HG02763 (cell line): Measurements from ENCODE around the gene TEX28.

Experiments
- ATAC-seq: cut with Tn5 transposase; IDR thresholded peaks from one replicate; pipeline ENCODE4 v1.9.1; 2021; ENCODE audit warnings: mild to moderate bottlenecking, moderate library complexity; ENCODE audit not compliant: unreplicated experiment

TEX28 gene, protein sequence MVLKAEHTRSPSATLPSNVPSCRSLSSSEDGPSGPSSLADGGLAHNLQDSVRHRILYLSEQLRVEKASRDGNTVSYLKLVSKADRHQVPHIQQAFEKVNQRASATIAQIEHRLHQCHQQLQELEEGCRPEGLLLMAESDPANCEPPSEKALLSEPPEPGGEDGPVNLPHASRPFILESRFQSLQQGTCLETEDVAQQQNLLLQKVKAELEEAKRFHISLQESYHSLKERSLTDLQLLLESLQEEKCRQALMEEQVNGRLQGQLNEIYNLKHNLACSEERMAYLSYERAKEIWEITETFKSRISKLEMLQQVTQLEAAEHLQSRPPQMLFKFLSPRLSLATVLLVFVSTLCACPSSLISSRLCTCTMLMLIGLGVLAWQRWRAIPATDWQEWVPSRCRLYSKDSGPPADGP

DNA sequence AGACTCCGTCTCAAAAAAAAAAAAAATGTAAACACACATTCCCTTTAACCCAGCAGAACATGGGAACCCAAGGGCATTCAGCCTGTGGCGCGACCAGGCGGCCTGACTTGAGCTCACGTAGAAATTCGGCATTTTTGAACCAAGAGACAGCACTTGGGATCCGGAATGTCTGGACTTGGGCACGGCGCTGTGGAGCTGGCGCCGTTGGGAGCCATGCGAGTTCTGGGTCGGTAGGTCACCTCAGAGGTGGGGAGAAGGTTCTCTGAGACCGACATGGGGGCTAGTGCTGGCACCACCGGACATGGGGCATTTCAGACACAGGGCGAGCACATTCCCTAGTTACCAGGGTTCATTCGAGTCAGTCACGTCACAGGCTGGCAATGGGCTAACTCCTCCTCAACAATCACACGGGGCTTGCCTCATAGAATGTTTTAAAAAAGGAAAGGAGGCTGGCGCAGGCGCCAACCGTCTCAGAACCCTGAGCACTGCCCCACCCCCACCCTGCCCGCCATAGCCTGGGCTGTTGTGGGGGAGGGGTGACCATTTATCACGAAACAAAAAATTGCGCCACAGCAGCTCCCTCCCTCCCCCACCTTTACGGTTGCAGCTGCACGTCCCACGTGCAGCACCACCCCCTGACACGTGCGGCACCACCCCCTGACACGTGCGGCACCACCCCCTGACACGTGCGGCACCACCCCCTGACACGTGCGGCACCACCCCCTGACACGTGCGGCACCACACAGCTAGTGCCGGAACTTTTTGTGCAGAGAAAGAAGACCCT lies at the start of gene TEX28:
Gene TEX28 (minus strand): TSS at position 334 of the 784 bp plus-strand sequence. CDS start 3,007 bp downstream, outside the sequence.
- ATAC-seq: no peak

DNA sequence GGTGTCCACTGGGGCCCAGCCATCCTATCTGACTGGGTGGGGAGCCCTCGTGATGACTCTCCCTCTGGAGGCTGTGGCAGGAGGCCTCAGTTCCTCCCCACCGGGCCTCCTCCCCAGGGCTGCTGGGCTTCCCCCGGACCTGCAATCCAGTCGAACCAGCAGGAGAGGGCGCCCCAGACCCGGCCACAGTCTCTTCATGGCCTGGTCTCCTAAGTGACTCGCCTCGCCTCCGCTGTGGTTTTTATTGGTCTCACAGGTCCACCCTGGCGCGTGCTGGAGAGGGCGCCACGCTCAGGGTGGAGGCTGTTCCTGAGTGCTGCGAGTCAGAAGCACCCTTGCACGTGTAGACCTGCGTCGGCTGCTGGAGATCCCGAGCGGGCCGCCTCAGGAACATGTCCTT lies 48.7 kb upstream of the TEX28 start:
- ATAC-seq: peak; percentile 27

DNA sequence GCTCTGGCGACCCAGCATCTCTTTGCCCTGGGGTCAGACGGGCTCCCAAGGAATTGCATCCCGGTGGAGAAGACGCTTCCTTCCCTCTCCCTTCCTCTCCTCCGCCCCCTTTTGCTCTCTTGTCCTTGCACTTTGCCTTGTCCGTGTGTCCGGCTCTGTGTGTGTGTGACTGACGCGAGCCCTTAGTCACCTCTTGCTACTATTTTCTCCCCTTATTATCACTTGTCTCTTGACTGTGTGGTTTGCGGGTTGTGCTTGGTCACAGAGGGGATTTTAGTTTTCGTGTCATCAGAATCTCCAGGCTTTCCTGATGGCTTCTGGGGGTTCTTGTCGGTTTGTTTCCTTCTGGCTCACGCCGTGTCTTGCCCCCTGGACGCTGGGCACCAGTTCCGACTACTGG lies 48.1 kb upstream of the TEX28 start:
- ATAC-seq: peak; percentile 13

DNA sequence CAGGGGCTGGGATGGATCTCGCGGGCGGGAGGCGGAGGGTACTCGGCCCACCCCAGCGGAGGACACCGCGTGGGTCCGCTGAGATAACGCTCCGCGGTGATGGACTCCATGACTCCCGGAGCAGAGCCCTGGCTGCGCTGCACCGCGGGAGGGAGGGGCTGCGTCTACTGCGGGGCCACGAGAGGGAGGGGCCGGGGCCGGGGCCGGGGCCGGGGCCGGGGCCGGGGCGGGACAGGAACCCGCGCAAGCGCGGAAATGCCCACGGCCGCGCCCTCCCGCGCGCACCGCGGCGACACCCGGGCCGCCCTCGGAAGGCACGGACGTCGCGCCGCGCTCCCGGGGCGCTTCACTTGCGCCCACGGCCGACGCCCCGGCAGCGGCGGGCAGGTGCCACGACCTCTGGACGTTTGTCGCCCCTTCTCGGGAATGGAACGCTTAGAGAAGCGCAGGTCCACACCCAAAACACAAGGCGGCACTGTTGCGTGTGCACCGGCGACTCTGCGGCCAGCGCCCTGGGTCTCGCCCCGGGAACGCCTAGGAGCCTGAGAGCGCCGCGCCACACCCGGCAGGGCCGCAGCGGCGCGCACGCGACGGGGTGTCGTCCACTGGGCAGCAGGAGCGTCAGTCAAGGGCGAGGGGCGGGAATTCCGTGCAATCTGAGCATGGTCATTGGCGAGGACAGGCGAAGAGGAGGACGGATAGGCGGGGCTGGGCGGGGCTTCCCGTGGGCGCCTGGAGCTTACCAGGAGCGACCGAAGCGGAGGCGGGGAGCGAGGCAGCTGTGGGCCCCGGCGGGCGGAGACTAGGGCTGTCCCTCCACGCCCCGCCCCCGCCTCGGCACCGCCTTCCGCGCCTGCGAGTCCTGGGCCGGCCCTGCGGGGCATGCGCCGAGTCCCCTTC lies 46.7 kb upstream of the TEX28 start:
- peak; percentile 67 for ATAC-seq

DNA sequence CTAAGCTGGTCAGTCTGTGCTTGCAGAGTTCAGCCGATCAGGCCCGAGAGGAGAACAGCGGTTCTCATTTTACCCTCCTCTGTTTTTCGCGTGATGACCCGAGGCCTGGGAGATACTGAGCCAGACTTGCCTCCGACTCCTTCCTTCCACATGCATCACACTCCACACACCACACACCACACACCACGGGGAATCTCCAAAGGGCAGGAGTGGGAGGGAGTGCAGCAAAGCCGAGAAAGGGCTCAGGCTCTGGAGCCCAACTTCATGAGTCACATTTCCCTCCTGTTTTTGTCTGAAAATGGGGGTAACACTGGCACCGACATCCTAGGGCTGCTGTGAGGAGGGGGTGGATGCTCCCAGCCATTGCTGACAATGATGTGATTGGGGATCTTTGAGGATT lies 39.6 kb upstream of the TEX28 start:
- no peak for ATAC-seq

DNA sequence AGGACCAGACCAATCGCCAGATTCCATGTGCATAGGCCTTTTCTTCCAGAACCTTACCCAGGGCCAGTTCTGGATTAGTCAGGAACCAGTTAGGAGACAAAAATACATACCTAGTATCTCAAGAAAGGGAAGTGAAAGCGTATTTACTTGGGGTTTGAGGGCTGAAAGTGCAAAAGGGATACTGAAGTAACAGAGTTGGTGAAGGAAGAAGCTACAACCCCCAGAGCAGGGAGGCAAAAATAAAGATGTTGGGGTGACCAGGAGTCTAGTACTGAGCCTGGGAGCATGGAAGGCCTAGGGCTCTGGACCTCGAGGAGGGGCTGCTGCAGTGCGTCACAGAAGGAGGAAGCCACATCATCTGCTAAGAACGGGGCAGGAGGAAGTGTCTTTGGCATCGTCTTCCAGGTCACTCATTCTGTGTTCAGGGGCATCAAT lies 38.9 kb upstream of the TEX28 start:
- ATAC-seq: no peak

DNA sequence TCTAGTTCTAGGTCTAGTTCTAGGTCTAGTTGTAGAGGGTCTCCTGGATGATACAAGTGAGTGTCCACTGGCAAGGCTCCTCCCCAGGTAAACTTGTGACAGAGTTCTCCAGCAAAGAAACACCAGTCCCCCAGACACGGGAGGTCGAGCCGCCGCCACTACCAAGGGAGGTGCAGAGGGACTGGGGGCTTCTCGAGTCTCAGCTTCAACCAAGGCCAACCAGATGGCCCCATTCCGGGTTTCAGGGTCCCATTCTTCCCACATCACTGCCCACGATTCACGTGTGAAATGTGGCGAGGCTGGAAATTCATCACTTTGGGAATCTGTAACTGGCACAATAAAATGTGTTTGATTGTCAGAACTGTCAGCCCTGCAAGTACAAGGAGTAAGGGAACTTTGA lies 38.2 kb upstream of the TEX28 start:
- ATAC-seq: no peak

DNA sequence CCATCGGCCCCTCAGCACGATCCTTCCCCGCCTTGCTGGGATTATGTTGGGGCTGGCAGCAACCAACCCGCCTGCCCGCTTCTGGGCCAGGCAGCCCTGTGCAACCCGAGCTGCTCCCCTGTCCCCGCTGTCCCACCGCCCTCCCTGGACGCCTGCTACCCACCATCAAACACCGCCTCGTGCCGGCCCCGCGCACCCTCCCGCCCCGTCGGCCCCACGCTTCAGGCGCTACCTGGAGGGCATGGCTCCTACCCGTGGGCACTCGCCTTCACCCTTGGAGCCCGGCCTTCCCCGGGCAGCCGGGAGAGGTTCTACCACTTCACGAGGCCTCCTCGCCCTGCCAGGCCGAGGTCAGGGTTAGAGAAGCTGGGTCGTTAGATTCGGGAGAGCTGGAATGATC lies 37.6 kb upstream of the TEX28 start:
- ATAC-seq: no peak

DNA sequence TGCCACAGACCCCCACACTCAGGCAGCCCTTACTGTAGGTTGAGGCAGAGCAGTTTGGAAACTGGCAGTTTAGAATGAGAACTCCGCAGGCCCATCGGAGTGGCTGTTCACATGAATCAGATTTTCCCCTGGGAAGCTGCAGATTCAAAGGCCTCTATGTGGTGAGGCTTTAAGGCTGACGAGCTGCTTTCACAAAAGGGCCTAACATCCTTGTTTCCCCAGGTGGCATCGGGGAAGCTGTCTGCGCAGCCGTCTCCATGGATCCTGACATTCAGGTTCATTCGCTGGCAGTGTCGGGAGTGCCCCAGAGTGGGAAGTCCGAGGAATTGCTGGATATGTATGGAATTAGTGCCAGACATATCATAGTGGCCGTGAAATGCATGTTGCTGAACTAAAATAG lies 34.4 kb upstream of the TEX28 start:
- ATAC-seq: no peak

DNA sequence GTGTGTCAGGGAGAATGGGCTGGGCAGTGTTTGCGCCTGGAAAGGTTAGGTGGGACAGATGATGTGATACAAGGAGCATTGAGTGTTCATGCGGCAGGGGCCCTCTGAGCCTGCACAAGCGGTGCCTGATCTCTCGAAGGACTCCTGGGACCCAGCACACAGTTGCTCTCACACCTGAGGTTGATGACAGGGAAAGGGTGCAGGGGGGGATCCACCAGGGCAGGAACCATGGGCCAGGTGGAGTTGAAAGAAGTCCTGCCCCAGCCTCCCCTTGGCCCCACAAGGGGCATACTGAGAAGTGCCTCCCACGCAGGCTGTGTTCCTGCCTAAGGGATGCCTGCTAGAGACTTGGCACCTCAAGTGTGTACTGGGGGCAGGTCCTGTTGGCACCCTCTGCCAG lies 33.7 kb upstream of the TEX28 start:
- no peak for ATAC-seq

DNA sequence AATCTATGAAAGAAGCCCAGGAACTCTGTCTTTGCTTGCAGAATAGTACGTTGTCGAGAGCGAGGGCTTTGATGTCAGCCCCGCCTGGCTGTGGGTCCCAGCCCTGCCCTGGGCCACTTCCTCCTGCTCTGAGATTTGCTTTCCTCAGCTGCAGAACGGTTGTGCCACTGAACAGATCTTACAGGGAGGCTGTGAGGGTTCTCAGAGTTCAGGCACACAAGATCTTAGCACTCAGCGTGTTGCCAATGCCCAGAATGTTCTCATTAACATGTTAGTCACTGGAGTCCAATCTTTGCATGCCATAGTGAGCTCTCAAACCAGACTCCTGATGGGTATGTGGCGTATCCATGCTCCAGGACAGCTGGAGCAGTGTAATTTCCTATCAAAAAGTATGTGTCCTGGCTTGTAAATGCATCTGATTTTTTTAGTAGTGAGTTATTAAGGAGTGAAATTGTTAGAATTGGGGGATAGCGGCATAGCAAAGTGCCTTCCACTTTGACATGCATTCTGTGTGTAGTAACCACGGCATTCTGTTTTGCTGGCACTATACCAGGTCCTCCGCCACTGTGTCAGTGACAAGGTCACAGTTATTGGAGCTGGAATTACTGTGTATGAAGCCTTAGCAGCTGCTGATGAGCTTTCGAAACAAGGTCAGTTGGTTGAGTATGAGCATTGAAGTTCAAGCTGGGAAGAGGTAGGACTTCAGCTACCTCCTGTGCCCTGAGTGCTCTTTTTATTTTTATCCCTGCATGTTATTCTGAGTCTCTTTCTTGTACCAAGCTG lies 32.3 kb upstream of the TEX28 start:
- no peak for ATAC-seq

DNA sequence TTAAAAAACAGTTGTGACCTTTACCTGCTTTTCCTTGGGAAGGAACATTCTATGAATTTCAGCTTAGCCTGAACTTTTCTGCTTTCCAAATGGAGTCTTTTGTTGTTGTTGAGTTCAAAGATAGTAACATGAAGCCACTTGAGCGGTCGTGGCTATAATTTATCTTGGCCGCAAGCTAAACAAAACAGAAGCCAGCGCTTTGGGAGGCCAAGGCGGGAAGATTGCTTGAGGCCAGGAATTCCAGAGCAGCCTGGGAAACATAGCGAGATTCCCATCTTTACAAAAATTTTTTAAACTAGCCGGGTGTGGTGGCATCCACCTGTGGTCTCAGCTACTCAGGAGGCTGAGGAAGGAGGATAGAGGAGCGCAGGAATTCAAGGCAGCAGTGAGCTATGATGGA lies 30.6 kb upstream of the TEX28 start:
- ATAC-seq: no peak

DNA sequence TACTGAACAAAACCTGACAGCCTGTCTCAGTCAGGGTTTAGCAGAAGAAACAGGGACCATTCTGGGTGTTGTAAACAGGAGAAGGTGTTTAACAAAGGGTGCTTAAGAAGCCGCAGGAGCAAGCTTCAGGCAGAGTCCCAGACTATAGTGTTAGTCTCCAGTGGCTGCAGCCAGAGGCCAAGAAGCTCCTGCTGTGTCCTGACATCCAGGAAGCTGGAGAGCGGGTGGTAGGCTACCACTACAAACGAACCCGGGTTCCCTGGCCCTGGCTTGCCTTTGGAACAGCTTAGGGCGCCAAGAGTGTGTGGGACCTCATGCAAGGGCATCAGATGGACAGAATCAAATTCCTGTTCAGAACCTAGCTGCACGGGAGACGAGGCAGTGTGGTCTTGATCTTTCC lies 28.6 kb upstream of the TEX28 start:
- ATAC-seq: no peak

DNA sequence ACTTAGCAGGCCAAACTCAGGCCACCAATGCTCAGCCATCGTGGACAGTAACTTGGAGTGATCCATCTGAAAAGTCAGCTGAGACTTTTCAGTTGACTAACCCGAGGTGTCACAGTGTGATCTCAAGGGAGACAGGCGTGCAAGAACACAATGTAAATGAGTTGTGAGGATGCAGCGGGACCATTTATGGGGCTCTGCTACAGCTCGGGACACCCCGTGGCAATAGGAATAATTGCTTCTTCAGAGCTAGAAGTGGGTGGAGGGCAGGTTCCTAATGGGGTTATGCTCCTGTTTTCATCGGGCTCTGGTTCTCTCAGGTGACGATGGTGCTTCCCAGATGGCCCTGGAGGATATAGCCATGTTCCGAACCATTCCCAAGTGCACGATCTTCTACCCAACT lies 28.0 kb upstream of the TEX28 start:
- no peak for ATAC-seq

DNA sequence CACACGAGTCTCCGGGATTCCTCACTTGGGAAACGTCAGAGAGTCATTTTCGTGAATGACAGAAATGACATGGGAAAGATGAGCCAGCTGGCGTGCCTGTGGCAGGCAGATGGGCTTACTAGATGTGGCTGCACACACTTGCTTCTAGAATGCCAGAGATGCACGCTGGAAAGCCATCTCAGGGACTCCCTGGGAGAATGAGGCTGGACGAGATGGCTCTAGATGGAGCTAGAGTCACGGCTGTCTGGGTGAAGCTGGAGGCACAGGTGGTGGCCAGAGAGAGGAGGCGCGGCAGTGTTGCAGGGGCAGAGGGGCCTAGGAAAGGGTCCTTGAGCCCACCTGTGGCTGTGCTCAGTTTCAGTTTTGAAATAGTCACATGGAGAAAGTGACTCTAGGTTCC lies 26.7 kb upstream of the TEX28 start:
- no peak for ATAC-seq

DNA sequence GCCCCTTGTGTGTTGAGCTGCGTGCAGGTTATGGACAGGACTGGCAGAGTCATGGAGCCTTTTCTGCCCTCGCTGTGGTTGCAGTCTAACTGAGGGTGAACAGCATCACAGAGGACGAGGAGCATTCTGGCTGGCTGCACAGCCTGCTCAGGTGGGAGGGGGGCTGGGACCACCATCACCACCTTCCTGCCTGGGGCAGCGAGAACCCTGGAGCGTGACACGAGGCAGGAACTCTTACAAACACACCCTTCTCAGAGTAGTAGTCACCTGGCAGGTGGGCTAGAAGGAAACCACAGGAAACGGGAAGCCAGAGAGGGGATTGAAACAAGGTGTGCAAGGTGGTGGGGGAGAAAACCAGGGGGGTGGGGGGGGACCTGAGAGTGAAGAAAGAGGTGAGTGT lies 26.2 kb upstream of the TEX28 start:
- no peak for ATAC-seq

DNA sequence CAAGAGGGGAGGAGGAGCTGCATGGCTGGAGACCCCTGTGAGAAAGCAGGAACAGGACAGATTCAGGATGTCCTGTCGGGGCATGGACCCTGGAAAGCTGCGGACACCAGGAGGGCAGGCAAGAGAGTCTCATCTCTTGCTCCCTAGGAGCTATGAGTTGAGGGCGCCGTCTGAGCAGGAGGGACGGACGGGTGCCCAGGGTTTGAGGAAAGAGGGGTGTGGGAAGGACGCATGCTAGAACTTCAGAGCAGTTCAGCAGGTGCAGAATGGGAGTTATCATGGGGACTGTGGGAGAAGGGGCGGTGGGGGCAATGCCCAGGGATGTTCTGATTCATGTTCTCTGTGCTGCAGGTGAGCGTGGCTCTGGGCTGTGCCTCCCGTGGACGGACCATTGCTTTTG lies 25.5 kb upstream of the TEX28 start:
- no peak for ATAC-seq

DNA sequence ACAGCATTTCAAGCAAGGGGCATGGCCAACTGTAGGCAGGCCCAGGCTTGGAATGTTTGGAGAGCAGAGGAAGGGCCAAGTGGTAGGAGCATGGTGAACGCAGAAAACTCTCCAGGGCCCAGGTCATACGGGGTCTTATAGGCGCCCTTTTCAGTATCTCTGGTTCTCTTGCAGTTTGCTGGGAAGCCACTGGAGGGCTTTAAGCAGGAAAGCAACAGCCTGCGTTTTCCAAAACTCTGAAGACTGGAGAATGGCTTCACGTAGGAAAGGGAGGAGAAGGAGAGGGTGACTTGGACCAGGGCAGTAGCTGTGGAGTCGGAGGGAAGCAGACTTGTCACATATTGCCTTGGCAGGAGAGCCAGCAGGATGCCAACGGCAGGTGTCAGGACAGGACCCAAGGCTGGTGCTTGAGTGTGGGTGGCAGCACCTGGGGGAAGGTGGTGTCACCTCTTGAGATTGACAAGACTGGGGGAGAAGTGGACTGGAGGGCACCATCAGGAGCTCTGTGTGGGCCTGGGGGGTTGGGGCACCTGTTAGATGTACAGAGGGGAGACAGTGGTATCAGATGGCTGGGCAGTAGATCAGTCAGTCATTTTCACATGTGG lies 22.6 kb upstream of the TEX28 start:
- no peak for ATAC-seq

DNA sequence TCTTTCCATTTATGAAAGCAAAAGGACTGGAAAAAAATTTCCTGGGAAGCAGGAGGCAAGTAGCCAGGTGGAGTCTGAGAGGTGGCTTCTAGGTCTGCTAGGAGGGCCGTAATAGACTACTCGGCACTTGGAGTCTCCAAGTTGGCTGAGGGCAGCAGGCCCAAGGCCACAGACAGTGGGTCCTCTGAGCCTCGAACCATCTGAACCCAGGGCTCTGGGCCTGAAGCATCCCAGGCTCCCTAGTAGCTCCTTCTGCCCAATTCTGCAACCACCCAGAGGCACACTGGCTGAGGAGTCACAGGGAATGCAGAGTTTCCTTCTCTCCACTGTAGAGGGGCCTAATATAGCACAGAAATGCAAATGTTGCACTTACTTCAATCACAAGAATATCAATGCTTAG lies 20.5 kb upstream of the TEX28 start:
- no peak for ATAC-seq

DNA sequence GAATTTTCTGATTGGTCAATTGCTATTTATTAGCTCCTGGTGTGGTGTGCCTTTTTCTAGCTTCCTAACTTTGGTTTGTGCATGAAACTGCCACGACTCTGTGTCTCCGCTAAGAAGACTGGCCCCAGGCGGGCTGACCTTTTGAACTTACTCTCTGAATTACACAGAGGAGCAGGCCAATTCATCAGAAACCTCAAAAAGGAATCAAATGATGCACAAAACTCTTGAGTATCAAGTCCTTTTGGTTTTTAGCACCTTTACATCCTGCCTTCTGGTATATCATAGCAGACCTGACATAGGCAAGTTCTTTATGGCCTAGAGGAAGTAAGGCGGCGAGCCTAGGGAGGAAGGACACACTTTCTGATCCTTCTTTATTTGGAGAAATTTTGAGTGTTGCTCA lies 18.2 kb upstream of the TEX28 start:
- ATAC-seq: no peak
